Measurements from ENCODE around the gene SH3BP5L. TPM values are rescaled to one million over a fixed set of nuclear protein-coding genes. Genes with fewer than 3 reads are reported as not detected.

SH3BP5L gene
- total and polyA plus RNA-seq, 2 of the 4 experiments (the other 2 are of a cell fraction) = 23.3 to 35.9 TPM

DNA sequence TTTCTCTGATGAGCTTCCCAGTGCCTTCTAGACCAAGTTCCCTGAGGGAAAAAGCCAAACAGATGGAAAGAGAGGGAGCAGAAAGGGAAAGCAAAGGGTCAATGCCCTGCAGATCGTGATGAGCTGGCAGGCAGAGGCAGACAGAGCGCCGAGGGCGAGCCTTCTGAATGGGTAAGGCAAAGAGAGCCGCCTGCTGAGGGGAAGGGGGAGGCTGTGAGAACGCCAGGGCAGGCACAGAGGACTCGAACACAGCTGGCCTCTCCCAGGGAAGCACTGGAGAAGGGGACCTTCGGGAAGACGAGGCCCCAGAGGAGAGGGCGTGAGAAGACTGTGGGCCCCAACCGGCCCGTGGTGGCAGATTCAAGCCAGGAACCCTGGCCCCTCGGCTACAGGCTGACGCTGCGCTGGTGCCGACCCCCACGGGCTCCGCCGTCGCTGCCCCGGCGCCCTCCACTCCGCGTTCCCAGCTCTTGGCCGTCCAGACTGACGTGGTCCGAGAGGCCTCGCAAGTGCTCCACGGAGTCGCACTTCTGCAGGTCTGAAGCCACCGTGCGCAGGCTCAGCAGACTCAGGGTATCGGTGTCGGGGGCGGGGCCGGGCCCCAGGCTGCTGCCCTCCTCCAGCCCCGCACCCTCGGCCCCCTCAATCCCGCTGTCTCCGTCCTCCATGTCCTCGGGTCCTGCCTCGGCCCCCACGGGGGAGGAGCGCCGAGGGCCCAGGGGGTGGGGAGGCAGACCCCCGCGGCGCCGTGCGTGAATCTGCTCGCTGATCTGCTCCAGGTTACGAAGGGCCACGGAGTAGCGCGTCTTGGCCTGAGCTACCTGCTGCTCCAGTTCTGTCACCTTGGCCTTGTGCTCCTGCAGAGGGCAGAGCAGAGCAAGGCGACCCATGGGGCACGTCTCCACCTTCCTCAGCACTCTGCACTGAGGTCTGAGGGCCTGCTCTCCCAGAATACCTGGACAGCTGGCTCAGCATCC is 13.9 kb downstream of the SH3BP5L start:
- no peak overlapping the region for H3K23ac ChIP-seq (ENCODE audit: low read depth, low read length)
- TF ChIP-seq NFE2L2 (IDR thresholded peaks at IDR 0.05; ENCODE audit: low read depth, low read length) (no peak), RFX5 (IDR thresholded peaks at IDR 0.05; ENCODE audit: low read depth, low read length) (no peak), MAFK (IDR thresholded peaks at IDR 0.05; ENCODE audit: low read depth, low read length) (no peak), SMC3 (IDR thresholded peaks at IDR 0.05; ENCODE audit: low read depth, low read length) (no peak), MAZ (IDR thresholded peaks at IDR 0.05; ENCODE audit: borderline replicate concordance, low read depth, low read length) (no peak), RCOR1 (IDR thresholded peaks at IDR 0.05; ENCODE audit: insufficient replicate concordance, low read length) (no peak), CHD1 (IDR thresholded peaks at IDR 0.05; ENCODE audit: low read depth, low read length) (no peak)
- TF ChIP-seq, protein P1, sequence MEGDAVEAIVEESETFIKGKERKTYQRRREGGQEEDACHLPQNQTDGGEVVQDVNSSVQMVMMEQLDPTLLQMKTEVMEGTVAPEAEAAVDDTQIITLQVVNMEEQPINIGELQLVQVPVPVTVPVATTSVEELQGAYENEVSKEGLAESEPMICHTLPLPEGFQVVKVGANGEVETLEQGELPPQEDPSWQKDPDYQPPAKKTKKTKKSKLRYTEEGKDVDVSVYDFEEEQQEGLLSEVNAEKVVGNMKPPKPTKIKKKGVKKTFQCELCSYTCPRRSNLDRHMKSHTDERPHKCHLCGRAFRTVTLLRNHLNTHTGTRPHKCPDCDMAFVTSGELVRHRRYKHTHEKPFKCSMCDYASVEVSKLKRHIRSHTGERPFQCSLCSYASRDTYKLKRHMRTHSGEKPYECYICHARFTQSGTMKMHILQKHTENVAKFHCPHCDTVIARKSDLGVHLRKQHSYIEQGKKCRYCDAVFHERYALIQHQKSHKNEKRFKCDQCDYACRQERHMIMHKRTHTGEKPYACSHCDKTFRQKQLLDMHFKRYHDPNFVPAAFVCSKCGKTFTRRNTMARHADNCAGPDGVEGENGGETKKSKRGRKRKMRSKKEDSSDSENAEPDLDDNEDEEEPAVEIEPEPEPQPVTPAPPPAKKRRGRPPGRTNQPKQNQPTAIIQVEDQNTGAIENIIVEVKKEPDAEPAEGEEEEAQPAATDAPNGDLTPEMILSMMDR (conservative IDR thresholded peaks at IDR 0.05; ENCODE audit: low read depth, low read length) = no peak
- TF ChIP-seq, protein P2, sequence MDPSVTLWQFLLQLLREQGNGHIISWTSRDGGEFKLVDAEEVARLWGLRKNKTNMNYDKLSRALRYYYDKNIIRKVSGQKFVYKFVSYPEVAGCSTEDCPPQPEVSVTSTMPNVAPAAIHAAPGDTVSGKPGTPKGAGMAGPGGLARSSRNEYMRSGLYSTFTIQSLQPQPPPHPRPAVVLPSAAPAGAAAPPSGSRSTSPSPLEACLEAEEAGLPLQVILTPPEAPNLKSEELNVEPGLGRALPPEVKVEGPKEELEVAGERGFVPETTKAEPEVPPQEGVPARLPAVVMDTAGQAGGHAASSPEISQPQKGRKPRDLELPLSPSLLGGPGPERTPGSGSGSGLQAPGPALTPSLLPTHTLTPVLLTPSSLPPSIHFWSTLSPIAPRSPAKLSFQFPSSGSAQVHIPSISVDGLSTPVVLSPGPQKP (IDR thresholded peaks at IDR 0.05; ENCODE audit: borderline replicate concordance, low read depth, low read length) = no peak
- H4K91ac ChIP-seq (ENCODE audit: insufficient read depth, low read depth, low read length) = no peak overlapping the region
- H3K27ac ChIP-seq (ENCODE audit: insufficient read depth, low read length) = no peak overlapping the region
- H2AK9ac ChIP-seq (replicated peaks; ENCODE audit: low read depth, low read length, poor library complexity) = peak overlapping the region; percentile 79
- intact Hi-C loops (cut with micrococcal nuclease) (no loop called here), dilution Hi-C loops (cut with HindIII; ENCODE audit: low sequenced_read_pairs, unreplicated experiment) (no loop called here), in situ Hi-C loops (cut with MboI; ENCODE audit: low sequenced_read_pairs) (no loop called here)
- peak overlapping the region; percentile 68 for H2AFZ ChIP-seq (replicated peaks; ENCODE audit: low read length, poor library complexity)
- ChIA-PET POLR2A (ENCODE audit: unreplicated experiment) (no interaction called here), CTCF (no interaction called here)
- no peak overlapping the region for H3K4ac ChIP-seq (ENCODE audit: low read depth, low read length)
- no peak overlapping the region for H2BK120ac ChIP-seq (ENCODE audit: low read depth, low read length)
- H2BK20ac ChIP-seq (ENCODE audit: low read depth, low read length) = no peak overlapping the region
- no peak overlapping the region for H3K18ac ChIP-seq (ENCODE audit: low read depth, low read length)
- H3K36me3 ChIP-seq (ENCODE audit: control insufficient read depth, insufficient read depth, low read length) = peaks cover 43% of the 10 kb centered on the region
- H3K79me1 ChIP-seq (ENCODE audit: low read depth in 1 of 2, low read length in 2 of 2) = peaks cover 10 to 35% of the 10 kb centered on the region in 2 experiments; a peak in 3 of 4 replicates
- H3K56ac ChIP-seq (ENCODE audit: extremely low read depth, insufficient read depth, low read length) = no peak overlapping the region
- 82% methylated on average over 45 of the region's 57 CpGs; no CpG with 5 or more reads in 1 of the 2 experiments for WGBS, 2 experiments (ENCODE audit: extremely low coverage in 2 of 2, insufficient read length in 1 of 2)
- no peaks in the 10 kb centered on the region for H3K27me3 ChIP-seq (ENCODE audit: control insufficient read depth, insufficient read depth, low read length)
- BruUV-seq (replicated peaks) = no TSS peak
- H4K5ac ChIP-seq (ENCODE audit: low read depth, low read length) = no peak overlapping the region
- H2BK5ac ChIP-seq (ENCODE audit: low read depth, low read length, poor library complexity, severe bottlenecking) = no peak overlapping the region
- H2BK15ac ChIP-seq (ENCODE audit: low read depth, low read length) = no peak overlapping the region
- H3K4me1 ChIP-seq (ENCODE audit: control insufficient read depth, insufficient read depth, low read length) = peaks cover 3% of the 10 kb centered on the region; the same call in 1 of the 2 replicates
- H3K4me3 ChIP-seq (ENCODE audit: insufficient read depth, low read depth, low read length) = no peak overlapping the region
- peaks cover 14% of the 10 kb centered on the region; the same call in 1 of the 2 replicates for H3K9me1 ChIP-seq (ENCODE audit: insufficient read depth, low read length)
- peaks cover 15% of the 10 kb centered on the region for H4K20me1 ChIP-seq (ENCODE audit: insufficient read depth, low read length)
- H3K14ac ChIP-seq (replicated peaks; ENCODE audit: low read depth, low read length) = no peak overlapping the region
- no peak overlapping the region for H2AK5ac ChIP-seq (ENCODE audit: low read depth, low read length)
- DNase-seq = no peak
- H4K8ac ChIP-seq (ENCODE audit: low read depth in 2 of 2, low read length in 2 of 2) = no peak overlapping the region
- H3K4me2 ChIP-seq (ENCODE audit: low read depth, low read length) = no peak overlapping the region
- no peaks in the 10 kb centered on the region for H3K9me3 ChIP-seq (ENCODE audit: control insufficient read depth, insufficient read depth, low read length)
- no peak overlapping the region for H3K9ac ChIP-seq (ENCODE audit: low read depth, low read length)
- ATAC-seq (ENCODE audit: low read depth) = no peak

All from IMR-90 (cell line).